GM23338 (cell line): ENCODE measurements around the gene ISX. TPM values are rescaled to one million over a fixed set of nuclear protein-coding genes. Genes with fewer than 3 reads are reported as not detected.

Source experiments
- ATAC-seq: fragments of 200-7000 bp; cut with Tn5 transposase; 3 replicates; pipeline ENCODE4 v1.9.1; 2020
- DNase-seq: peaks from one replicate; pipeline ENCODE4 v3.0.0-alpha.2; 2015; ENCODE audit warnings: low spot score
- H2AFZ ChIP-seq: fragments of 200-600 bp; sonication (generic); 2 replicates; pipeline ENCODE4 v1.8.0; 2016; ENCODE audit warnings: antibody characterized with exemption, mild to moderate bottlenecking, moderate library complexity
- H3F3A ChIP-seq: fragments of 200-600 bp; sonication (generic); replicated peaks from 2 replicates; pipeline ENCODE4 v1.8.0; 2017; ENCODE audit warnings: antibody characterized with exemption, mixed run types, low read depth
- H3K27ac ChIP-seq: fragments of 200-600 bp; sonication (generic); 2 replicates; pipeline ENCODE4 v1.6.1; 2016; ENCODE audit warnings: low read depth
- H3K27me3 ChIP-seq: fragments of 200-600 bp; sonication (generic); 2 replicates; pipeline ENCODE4 v1.8.0; 2016; ENCODE audit warnings: mild to moderate bottlenecking, mixed run types, moderate library complexity; ENCODE audit not compliant: insufficient read depth
- H3K36me3 ChIP-seq: fragments of 200-600 bp; sonication (generic); 2 replicates; pipeline ENCODE4 v1.8.0; 2016; ENCODE audit warnings: mild to moderate bottlenecking; ENCODE audit not compliant: insufficient read depth
- H3K4me1 ChIP-seq: fragments of 200-600 bp; sonication (generic); 2 replicates; pipeline ENCODE4 v1.8.0; 2016; ENCODE audit warnings: mild to moderate bottlenecking, moderate library complexity; ENCODE audit not compliant: insufficient read depth
- H3K4me2 ChIP-seq: fragments of 200-600 bp; sonication (generic); 2 replicates; pipeline ENCODE4 v1.7.1; 2017; ENCODE audit warnings: mixed run types
- H3K4me3 ChIP-seq: fragments of 200-600 bp; sonication (generic); 2 replicates; pipeline ENCODE4 v1.6.1; 2016; ENCODE audit warnings: mixed run types
- H3K79me2 ChIP-seq: fragments of 200-600 bp; sonication (generic); replicated peaks from 2 replicates; pipeline ENCODE4 v1.8.0; 2017; ENCODE audit warnings: mild to moderate bottlenecking; ENCODE audit not compliant: insufficient read depth
- H3K9me2 ChIP-seq: fragments of 200-600 bp; sonication (generic); 2 replicates; pipeline ENCODE4 v1.8.0; 2017; ENCODE audit not compliant: insufficient read depth
- H4K20me1 ChIP-seq: fragments of 200-600 bp; sonication (generic); replicated peaks from 2 replicates; pipeline ENCODE4 v1.8.0; 2017; ENCODE audit warnings: mild to moderate bottlenecking; ENCODE audit not compliant: insufficient read depth
- H3K27ac Mint-ChIP-seq: 2 replicates; pipeline ENCODE4 v1.8.0; 2020; ENCODE audit warnings: inconsistent platforms, mild to moderate bottlenecking, moderate library complexity, mixed read lengths
- H3K27me3 Mint-ChIP-seq: 3 replicates; pipeline ENCODE4 v1.8.0; 2022; ENCODE audit warnings: low read depth, mild to moderate bottlenecking, moderate library complexity, mixed read lengths, inconsistent platforms; ENCODE audit not compliant: insufficient read depth, poor library complexity
- H3K36me3 Mint-ChIP-seq: 3 replicates; pipeline ENCODE4 v1.8.0; 2021; ENCODE audit warnings: low read depth, mild to moderate bottlenecking, inconsistent platforms, moderate library complexity, mixed read lengths
- H3K4me1 Mint-ChIP-seq: 3 replicates; pipeline ENCODE4 v1.8.0; 2020; ENCODE audit warnings: mild to moderate bottlenecking, inconsistent platforms, mixed read lengths
- H3K4me3 Mint-ChIP-seq: 3 replicates; pipeline ENCODE4 v1.8.0; 2021; ENCODE audit warnings: moderate library complexity, mild to moderate bottlenecking, inconsistent platforms, mixed read lengths
- H3K9me3 Mint-ChIP-seq: 3 replicates; pipeline ENCODE4 v1.8.0; 2020; ENCODE audit warnings: moderate library complexity, mild to moderate bottlenecking, inconsistent platforms, mixed read lengths
- CREB1 ChIP-seq: fragments of 250-450 bp; sonication (Bioruptor Pico); IDR thresholded peaks from 2 replicates; pipeline ENCODE4 v1.5.0; 2020; ENCODE audit warnings: low read depth, mild to moderate bottlenecking, moderate library complexity
- EZH2 ChIP-seq: fragments of 200-600 bp; sonication (generic); IDR thresholded peaks from one replicate; pipeline ENCODE4 v1.8.0; 2017; ENCODE audit warnings: antibody characterized with exemption, mild to moderate bottlenecking, low read depth; ENCODE audit not compliant: unreplicated experiment
- EZH2phosphoT487 ChIP-seq: fragments of 200-600 bp; sonication (generic); IDR thresholded peaks from one replicate; pipeline ENCODE4 v1.8.1; 2018; ENCODE audit warnings: antibody characterized with exemption; ENCODE audit not compliant: unreplicated experiment
- JUNB ChIP-seq: IDR thresholded peaks from one replicate; pipeline ENCODE4 v1.6.1; 2016; ENCODE audit warnings: antibody characterized with exemption; ENCODE audit not compliant: unreplicated experiment
- NANOG ChIP-seq: IDR thresholded peaks from 2 replicates; pipeline ENCODE4 v1.6.1; 2016; ENCODE audit warnings: antibody characterized with exemption, borderline replicate concordance
- POLR2AphosphoS5 ChIP-seq: IDR thresholded peaks from 2 replicates; pipeline ENCODE4 v1.6.1; 2016; ENCODE audit warnings: antibody characterized with exemption, low read depth
- STAT1 ChIP-seq: IDR thresholded peaks from one replicate; pipeline ENCODE4 v1.6.1; 2016; ENCODE audit warnings: antibody characterized with exemption; ENCODE audit not compliant: unreplicated experiment
- ZNF114 ChIP-seq: fragments of 250-450 bp; sonication (Bioruptor Pico); IDR thresholded peaks from 2 replicates; pipeline ENCODE4 v1.5.0; 2020; ENCODE audit warnings: mild to moderate bottlenecking, moderate library complexity
- ZNF331 ChIP-seq: fragments of 250-450 bp; sonication (Bioruptor Pico); IDR thresholded peaks from 2 replicates; pipeline ENCODE4 v1.5.0; 2020; ENCODE audit warnings: low read depth, mild to moderate bottlenecking, moderate library complexity
- polyA plus RNA-seq: library from polyadenylated mRNA; unstranded; fragments of >200 nt; fragmentation: Nextera tagmentation; extraction: Ambion mirVana; gene quantifications from 2 replicates; pipeline ENCODE4 v1.2.1, GENCODE V29; 2016
- total RNA-seq: library from RNA; depleted of rRNA; stranded (reverse); fragments of >200 nt; shearing (Covaris generic); gene quantifications from 2 replicates; pipeline ENCODE4 v1.2.3, GENCODE V29; 2014
- TF ChIP-seq, protein P1 (sequence below): IDR thresholded peaks from 2 replicates; pipeline ENCODE4 v1.6.1; 2016; ENCODE audit warnings: antibody characterized with exemption
- TF ChIP-seq, protein P2 (sequence below): IDR thresholded peaks from one replicate; pipeline ENCODE4 v1.6.1; 2018; ENCODE audit warnings: antibody characterized with exemption; ENCODE audit not compliant: unreplicated experiment
- TF ChIP-seq, protein P3 (sequence below): fragments of 250-450 bp; sonication (Bioruptor Pico); IDR thresholded peaks from 2 replicates; pipeline ENCODE4 v1.5.0; 2020; ENCODE audit warnings: mild to moderate bottlenecking, moderate library complexity
- TF ChIP-seq, protein P4 (sequence below), 2 experiments: fragments of 200-600 bp in 1 of 2; sonication (generic) in 1 of 2; conservative IDR thresholded peaks; 2 replicates each; pipeline versions ENCODE4 v1.5.1 to v1.6.1; 2016 to 2017; ENCODE audit warnings: antibody characterized with exemption in 2 of 2, low read depth in 2 of 2, mild to moderate bottlenecking in 2 of 2, moderate library complexity in 1 of 2

Gene ISX
- total and polyA plus RNA-seq, 2 experiments from 2014 or later = not detected

DNA sequence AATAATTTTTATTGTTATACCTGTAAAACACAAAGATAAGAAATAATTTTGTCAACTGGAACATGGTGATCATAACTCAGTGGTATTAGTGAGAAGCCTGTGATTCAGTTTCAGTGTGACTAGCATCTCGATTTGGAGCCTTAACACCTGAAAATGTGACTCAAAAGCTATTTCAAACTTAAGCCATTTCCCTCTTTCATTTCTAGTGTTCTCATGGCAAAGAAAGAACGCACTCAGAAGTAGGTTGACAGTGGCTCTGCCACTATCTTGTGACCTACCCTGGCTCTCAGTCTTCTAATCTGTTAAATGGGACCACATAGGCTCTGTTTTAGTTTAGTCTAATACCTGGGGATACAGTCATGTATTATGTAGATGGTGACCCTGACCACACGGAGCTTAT lies 62.7 kb downstream of the ISX start:
- Histone ChIP-seq H3F3A (no peaks in the 10 kb centered on the region), H2AFZ (no peak overlapping the region), H3K4me1 (peaks cover 13% of the 10 kb centered on the region), H3K9me2 (no peaks in the 10 kb centered on the region), H3K36me3 (no peaks in the 10 kb centered on the region), H3K27me3 (no peaks in the 10 kb centered on the region), H3K4me2 (no peak overlapping the region), H4K20me1 (no peaks in the 10 kb centered on the region), H3K27ac (no peak overlapping the region), H3K79me2 (no peaks in the 10 kb centered on the region), H3K4me3 (no peak overlapping the region)
- Mint-ChIP-seq H3K4me3 (no peak overlapping the region), H3K9me3 (peaks cover 3% of the 10 kb centered on the region; the same call in 1 of the 3 replicates), H3K27ac (no peak overlapping the region), H3K27me3 (peaks cover 3% of the 10 kb centered on the region), H3K4me1 (peaks cover 17% of the 10 kb centered on the region), H3K36me3 (no peaks in the 10 kb centered on the region)
- TF ChIP-seq, protein P1, sequence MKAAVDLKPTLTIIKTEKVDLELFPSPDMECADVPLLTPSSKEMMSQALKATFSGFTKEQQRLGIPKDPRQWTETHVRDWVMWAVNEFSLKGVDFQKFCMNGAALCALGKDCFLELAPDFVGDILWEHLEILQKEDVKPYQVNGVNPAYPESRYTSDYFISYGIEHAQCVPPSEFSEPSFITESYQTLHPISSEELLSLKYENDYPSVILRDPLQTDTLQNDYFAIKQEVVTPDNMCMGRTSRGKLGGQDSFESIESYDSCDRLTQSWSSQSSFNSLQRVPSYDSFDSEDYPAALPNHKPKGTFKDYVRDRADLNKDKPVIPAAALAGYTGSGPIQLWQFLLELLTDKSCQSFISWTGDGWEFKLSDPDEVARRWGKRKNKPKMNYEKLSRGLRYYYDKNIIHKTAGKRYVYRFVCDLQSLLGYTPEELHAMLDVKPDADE = no peak
- no peak for TF ChIP-seq NANOG
- TF ChIP-seq, protein P2, sequence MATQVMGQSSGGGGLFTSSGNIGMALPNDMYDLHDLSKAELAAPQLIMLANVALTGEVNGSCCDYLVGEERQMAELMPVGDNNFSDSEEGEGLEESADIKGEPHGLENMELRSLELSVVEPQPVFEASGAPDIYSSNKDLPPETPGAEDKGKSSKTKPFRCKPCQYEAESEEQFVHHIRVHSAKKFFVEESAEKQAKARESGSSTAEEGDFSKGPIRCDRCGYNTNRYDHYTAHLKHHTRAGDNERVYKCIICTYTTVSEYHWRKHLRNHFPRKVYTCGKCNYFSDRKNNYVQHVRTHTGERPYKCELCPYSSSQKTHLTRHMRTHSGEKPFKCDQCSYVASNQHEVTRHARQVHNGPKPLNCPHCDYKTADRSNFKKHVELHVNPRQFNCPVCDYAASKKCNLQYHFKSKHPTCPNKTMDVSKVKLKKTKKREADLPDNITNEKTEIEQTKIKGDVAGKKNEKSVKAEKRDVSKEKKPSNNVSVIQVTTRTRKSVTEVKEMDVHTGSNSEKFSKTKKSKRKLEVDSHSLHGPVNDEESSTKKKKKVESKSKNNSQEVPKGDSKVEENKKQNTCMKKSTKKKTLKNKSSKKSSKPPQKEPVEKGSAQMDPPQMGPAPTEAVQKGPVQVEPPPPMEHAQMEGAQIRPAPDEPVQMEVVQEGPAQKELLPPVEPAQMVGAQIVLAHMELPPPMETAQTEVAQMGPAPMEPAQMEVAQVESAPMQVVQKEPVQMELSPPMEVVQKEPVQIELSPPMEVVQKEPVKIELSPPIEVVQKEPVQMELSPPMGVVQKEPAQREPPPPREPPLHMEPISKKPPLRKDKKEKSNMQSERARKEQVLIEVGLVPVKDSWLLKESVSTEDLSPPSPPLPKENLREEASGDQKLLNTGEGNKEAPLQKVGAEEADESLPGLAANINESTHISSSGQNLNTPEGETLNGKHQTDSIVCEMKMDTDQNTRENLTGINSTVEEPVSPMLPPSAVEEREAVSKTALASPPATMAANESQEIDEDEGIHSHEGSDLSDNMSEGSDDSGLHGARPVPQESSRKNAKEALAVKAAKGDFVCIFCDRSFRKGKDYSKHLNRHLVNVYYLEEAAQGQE = no peak
- no peak for TF ChIP-seq ZNF331
- no peak for TF ChIP-seq EZH2phosphoT487
- TF ChIP-seq EZH2 = no peak
- no peak for TF ChIP-seq ZNF114 (CRISPR knock-in tag)
- no peak for TF ChIP-seq STAT1
- TF ChIP-seq, protein P3, sequence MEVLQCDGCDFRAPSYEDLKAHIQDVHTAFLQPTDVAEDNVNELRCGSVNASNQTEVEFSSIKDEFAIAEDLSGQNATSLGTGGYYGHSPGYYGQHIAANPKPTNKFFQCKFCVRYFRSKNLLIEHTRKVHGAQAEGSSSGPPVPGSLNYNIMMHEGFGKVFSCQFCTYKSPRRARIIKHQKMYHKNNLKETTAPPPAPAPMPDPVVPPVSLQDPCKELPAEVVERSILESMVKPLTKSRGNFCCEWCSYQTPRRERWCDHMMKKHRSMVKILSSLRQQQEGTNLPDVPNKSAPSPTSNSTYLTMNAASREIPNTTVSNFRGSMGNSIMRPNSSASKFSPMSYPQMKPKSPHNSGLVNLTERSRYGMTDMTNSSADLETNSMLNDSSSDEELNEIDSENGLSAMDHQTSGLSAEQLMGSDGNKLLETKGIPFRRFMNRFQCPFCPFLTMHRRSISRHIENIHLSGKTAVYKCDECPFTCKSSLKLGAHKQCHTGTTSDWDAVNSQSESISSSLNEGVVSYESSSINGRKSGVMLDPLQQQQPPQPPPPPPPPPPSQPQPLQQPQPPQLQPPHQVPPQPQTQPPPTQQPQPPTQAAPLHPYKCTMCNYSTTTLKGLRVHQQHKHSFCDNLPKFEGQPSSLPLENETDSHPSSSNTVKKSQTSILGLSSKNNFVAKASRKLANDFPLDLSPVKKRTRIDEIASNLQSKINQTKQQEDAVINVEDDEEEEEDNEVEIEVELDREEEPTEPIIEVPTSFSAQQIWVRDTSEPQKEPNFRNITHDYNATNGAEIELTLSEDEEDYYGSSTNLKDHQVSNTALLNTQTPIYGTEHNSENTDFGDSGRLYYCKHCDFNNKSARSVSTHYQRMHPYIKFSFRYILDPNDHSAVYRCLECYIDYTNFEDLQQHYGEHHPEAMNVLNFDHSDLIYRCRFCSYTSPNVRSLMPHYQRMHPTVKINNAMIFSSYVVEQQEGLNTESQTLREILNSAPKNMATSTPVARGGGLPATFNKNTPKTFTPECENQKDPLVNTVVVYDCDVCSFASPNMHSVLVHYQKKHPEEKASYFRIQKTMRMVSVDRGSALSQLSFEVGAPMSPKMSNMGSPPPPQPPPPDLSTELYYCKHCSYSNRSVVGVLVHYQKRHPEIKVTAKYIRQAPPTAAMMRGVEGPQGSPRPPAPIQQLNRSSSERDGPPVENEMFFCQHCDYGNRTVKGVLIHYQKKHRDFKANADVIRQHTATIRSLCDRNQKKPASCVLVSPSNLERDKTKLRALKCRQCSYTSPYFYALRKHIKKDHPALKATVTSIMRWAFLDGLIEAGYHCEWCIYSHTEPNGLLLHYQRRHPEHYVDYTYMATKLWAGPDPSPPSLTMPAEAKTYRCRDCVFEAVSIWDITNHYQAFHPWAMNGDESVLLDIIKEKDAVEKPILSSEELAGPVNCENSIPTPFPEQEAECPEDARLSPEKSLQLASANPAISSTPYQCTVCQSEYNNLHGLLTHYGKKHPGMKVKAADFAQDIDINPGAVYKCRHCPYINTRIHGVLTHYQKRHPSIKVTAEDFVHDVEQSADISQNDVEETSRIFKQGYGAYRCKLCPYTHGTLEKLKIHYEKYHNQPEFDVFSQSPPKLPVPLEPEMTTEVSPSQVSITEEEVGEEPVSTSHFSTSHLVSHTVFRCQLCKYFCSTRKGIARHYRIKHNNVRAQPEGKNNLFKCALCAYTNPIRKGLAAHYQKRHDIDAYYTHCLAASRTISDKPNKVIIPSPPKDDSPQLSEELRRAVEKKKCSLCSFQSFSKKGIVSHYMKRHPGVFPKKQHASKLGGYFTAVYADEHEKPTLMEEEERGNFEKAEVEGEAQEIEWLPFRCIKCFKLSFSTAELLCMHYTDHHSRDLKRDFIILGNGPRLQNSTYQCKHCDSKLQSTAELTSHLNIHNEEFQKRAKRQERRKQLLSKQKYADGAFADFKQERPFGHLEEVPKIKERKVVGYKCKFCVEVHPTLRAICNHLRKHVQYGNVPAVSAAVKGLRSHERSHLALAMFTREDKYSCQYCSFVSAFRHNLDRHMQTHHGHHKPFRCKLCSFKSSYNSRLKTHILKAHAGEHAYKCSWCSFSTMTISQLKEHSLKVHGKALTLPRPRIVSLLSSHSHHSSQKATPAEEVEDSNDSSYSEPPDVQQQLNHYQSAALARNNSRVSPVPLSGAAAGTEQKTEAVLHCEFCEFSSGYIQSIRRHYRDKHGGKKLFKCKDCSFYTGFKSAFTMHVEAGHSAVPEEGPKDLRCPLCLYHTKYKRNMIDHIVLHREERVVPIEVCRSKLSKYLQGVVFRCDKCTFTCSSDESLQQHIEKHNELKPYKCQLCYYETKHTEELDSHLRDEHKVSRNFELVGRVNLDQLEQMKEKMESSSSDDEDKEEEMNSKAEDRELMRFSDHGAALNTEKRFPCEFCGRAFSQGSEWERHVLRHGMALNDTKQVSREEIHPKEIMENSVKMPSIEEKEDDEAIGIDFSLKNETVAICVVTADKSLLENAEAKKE (CRISPR knock-in tag) = no peak
- no peak for TF ChIP-seq CREB1 (CRISPR knock-in tag)
- TF ChIP-seq POLR2AphosphoS5 = no peak
- no peak for TF ChIP-seq JUNB
- TF ChIP-seq, protein P4, sequence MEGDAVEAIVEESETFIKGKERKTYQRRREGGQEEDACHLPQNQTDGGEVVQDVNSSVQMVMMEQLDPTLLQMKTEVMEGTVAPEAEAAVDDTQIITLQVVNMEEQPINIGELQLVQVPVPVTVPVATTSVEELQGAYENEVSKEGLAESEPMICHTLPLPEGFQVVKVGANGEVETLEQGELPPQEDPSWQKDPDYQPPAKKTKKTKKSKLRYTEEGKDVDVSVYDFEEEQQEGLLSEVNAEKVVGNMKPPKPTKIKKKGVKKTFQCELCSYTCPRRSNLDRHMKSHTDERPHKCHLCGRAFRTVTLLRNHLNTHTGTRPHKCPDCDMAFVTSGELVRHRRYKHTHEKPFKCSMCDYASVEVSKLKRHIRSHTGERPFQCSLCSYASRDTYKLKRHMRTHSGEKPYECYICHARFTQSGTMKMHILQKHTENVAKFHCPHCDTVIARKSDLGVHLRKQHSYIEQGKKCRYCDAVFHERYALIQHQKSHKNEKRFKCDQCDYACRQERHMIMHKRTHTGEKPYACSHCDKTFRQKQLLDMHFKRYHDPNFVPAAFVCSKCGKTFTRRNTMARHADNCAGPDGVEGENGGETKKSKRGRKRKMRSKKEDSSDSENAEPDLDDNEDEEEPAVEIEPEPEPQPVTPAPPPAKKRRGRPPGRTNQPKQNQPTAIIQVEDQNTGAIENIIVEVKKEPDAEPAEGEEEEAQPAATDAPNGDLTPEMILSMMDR (conservative IDR thresholded peaks at IDR 0.05; ENCODE audit: low read depth in 2 of 2) = no peak
- DNase-seq (no peak), ATAC-seq (no peak)
